ENCODE data around the gene SPATA24. TPM values are rescaled to one million over a fixed set of nuclear protein-coding genes. Genes with fewer than 3 reads are reported as not detected.

SPATA24 gene
- total and polyA plus RNA-seq, 2 of the 13 experiments (the other 11 are each of a cell fraction or from before 2014, with no cell fraction given), result 6.0 to 11.1 TPM

DNA sequence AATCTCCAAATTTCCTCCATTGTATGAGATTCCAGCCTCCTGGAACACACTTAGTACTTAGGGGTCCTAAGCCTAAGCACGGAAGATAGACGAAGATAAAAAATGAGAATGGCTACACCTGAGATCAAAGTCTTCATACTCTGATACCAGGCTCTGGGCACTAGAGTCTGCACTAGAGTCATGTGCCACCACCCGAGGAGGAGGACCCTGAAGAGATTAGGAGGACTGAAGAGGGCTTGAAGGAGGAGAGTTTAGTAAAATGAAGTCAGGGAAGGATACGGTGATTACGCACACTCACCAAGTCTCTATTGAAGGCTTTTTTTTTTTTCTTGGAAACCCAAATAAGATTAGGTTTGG is 573 bp upstream of the SPATA24 start:
- ChIA-PET CTCF (ENCODE audit: low intra/inter-chr PET ratio, low total read pairs) (no interaction called here), POLR2A (interaction anchor here (1.0 to 1.4 kb wide), 5 partner anchors 13 to 98 kb away, joined by 3 to 8 read pairs (median 5); partner anchors contain the start of genes DNAJC18 and SLC23A1)
- no peaks in the 10 kb centered on the region; the same call in 1 of the 2 replicates for H4K20me1 ChIP-seq (ENCODE audit: insufficient read depth, low read length)
- 25% methylated on average over 5 of the region's 5 CpGs for WGBS (ENCODE audit: low lambda C conversion rate)
- in situ Hi-C loops (cut with HindIII; ENCODE audit: extremely low pct_ligation_motif_present, low pct_unique_long_range_greater_than_20kb) (no loop called here), intact Hi-C loops (cut with micrococcal nuclease; ENCODE audit: unreplicated experiment) (no loop called here)
- FAIRE-seq (no peak), DNase-seq (ENCODE audit: low spot score) (no peak), ATAC-seq (peak; percentile 6)
- H3K79me2 ChIP-seq (ENCODE audit: insufficient read depth, low read length), result peaks cover 2% of the 10 kb centered on the region
- no peak for TF ChIP-seq ZFP62 (CRISPR knock-in tag; IDR thresholded peaks at IDR 0.05)
- TF ChIP-seq, protein P1, sequence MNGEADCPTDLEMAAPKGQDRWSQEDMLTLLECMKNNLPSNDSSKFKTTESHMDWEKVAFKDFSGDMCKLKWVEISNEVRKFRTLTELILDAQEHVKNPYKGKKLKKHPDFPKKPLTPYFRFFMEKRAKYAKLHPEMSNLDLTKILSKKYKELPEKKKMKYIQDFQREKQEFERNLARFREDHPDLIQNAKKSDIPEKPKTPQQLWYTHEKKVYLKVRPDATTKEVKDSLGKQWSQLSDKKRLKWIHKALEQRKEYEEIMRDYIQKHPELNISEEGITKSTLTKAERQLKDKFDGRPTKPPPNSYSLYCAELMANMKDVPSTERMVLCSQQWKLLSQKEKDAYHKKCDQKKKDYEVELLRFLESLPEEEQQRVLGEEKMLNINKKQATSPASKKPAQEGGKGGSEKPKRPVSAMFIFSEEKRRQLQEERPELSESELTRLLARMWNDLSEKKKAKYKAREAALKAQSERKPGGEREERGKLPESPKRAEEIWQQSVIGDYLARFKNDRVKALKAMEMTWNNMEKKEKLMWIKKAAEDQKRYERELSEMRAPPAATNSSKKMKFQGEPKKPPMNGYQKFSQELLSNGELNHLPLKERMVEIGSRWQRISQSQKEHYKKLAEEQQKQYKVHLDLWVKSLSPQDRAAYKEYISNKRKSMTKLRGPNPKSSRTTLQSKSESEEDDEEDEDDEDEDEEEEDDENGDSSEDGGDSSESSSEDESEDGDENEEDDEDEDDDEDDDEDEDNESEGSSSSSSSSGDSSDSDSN (CRISPR knock-in tag; IDR thresholded peaks at IDR 0.05), result peak; percentile 17; the same call in 1 of the 2 replicates
- TF ChIP-seq RNF219 (CRISPR knock-in tag; IDR thresholded peaks at IDR 0.05), result 0 out of 2 replicates have a peak, but pooled peaks have one; percentile 11
- TF ChIP-seq ZSCAN29 (CRISPR knock-in tag; conservative IDR thresholded peaks at IDR 0.05), result no peak
- 0 out of 2 replicates have a peak, but pooled peaks have one; percentile 22 for TF ChIP-seq ZNF589 (CRISPR knock-in tag; conservative IDR thresholded peaks at IDR 0.05)
- TF ChIP-seq TBX2 (CRISPR knock-in tag; IDR thresholded peaks at IDR 0.05; ENCODE audit: borderline replicate concordance), result 0 out of 2 replicates have a peak, but pooled peaks have one; percentile 7
- peaks cover 52% of the 10 kb centered on the region for H3K4me1 ChIP-seq (ENCODE audit: insufficient read depth, low read length)
- H3K4me2 ChIP-seq (ENCODE audit: low read depth, low read length), result peak overlapping the region; percentile 99
- H3K9me3 ChIP-seq (ENCODE audit: low read length), result no peaks in the 10 kb centered on the region
- peak overlapping the region; percentile 78 for H3K27ac ChIP-seq (ENCODE audit: extremely low read length, insufficient read depth, low read length)
- peak overlapping the region; percentile 59 to 77 (median 60) for H3K4me3 ChIP-seq (replicated peaks in 1 of 3; ENCODE audit: insufficient read depth in 1 of 3, low read depth in 2 of 3, low read length in 3 of 3)
- H3K9ac ChIP-seq (ENCODE audit: insufficient read depth, low read depth, low read length), result peak overlapping the region; percentile 76
- no peaks in the 10 kb centered on the region for H3K27me3 ChIP-seq (ENCODE audit: control insufficient read depth in 1 of 2, insufficient read depth in 2 of 2, low read length in 2 of 2)
- no TSS peak for BruUV-seq (replicated peaks)
- H2AFZ ChIP-seq (ENCODE audit: low read length), result peak overlapping the region; percentile 34
- H3K36me3 ChIP-seq (replicated peaks in 1 of 2; ENCODE audit: control insufficient read depth in 1 of 2, insufficient read depth in 2 of 2, low read length in 2 of 2), result no peaks in the 10 kb centered on the region; a peak in 2 of 5 replicates

Data from HepG2 (cell line).